H1 (cell line): ENCODE data around the gene FKBP10. TPM values are rescaled to one million over a fixed set of nuclear protein-coding genes. Genes with fewer than 3 reads are reported as not detected.

Source experiments
- ASH2L ChIP-seq: fragments of 200-600, 300-600 bp; sonication (generic); IDR thresholded peaks from one replicate; pipeline ENCODE4 v1.7.1; 2017; ENCODE audit warnings: low read length
- POLR2A ChIP-seq, 2 experiments: IDR thresholded peaks; 1 replicate in 1 of 2; 2 replicates in 1 of 2; pipeline ENCODE4 v1.6.1; 2011; ENCODE audit warnings: low read depth in 2 of 2, low read length in 2 of 2, mild to moderate bottlenecking in 2 of 2; ENCODE audit errors: control extremely low read depth in 1 of 2
- polyA plus RNA-seq, 7 experiments: library from polyadenylated mRNA; depleted of rRNA in 3 of 7; stranded (reverse) in 5 of 7; unstranded in 2 of 7; fragments of >200 nt in 5 of 7; fragments of 200-250 nt in 2 of 7; gene quantifications; 1 replicate in 5 of 7; 2 replicates in 1 of 7; 4 replicates in 1 of 7; pipeline versions ENCODE4 v1.2.1 to v1.2.3, GENCODE V29; 2011 to 2013; ENCODE audit warnings: missing spikeins in 2 of 7, mixed read lengths in 2 of 7
- total RNA-seq: library from RNA; stranded (reverse); fragmentation: NEBNext Ultra II Directional; extraction: Animal tissue kit (Norgen Biotek cat#: 25700); gene quantifications from 2 replicates; pipeline ENCODE4 v1.2.1, GENCODE V29; 2021

Gene FKBP10
- total and polyA plus RNA-seq, 2 of the 8 experiments (the other 6 are each of a cell fraction or from before 2014, with no cell fraction given), result 173 to 283 TPM

DNA sequence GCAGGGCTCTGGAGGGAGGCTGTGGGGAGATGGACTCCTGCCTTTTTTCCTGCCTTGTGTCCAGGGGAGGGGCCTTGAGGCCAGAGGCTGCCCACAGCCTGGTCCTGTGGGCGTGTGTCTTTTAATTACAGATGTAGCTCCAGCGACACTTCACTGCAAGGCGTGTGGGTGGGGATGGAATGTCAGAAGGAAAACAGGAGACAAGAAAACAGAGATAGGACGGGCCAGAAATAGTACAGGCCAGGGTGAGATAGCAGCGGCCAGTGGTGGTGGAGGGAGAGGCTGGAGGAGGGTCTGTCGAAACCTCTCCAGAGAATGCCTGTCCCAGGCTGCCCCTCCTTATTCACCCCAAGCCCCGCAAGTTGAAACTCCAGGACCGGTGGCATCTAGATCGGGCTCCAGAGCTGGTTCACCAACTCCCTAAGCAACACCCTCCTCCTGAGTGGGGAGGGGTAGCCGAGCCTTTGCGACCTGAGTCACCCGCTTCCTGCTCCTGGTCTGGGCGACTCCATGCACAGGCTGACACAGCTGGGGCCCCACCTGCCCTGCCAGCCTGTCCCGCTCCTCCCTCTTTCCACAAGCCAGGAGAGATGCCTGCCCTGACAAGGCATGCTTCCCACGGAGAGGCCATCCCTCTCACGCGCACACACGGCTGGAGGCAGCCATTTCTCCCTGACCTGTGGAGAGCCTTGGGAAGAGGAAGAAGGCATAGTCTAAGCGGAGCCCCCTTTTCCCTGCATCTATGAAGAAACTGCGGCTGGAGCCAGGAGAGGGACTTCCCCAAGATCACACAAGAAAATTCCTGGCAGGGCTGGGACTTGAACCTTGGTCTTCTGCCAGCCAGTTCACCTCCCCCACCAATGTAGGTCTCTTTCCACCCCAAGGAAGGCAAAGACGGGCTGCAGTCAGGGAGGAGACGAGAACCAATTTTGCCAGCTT, 19.7 kb upstream of the FKBP10 start (continued):
- TF ChIP-seq POLR2A (IDR thresholded peaks at IDR 0.05; ENCODE audit: control extremely low read depth in 1 of 2, low read depth in 2 of 2, low read length in 2 of 2) (no peak), ASH2L (peak; percentile 73)
